Spleen (tissue), 13 donors: Measurements from ENCODE around the gene TECTA. TPM values are rescaled to one million over a fixed set of nuclear protein-coding genes. Genes with fewer than 3 reads are reported as not detected.

Experiments used
- DNase-seq: peaks from one replicate; pipeline ENCODE4 v3.0.0-alpha.2; 2020
- H3K27ac ChIP-seq, 8 donors: fragments of 200-600 bp; sonication (generic) in 7 of 8; 1 replicate in 4 of 8; 2 replicates in 4 of 8; pipeline versions ENCODE4 v1.5.0 to v1.8.0; 2016 to 2021; ENCODE audit warnings: inconsistent platforms in 4 of 8, mild to moderate bottlenecking in 4 of 8, moderate library complexity in 1 of 8
- H3K27me3 ChIP-seq, 7 donors: fragments of 200-600 bp; sonication (generic) in 6 of 7; replicated peaks in 1 of 7; 1 replicate in 4 of 7; 2 replicates in 3 of 7; pipeline versions ENCODE4 v1.5.0 to v1.8.0; 2016 to 2021; ENCODE audit warnings: inconsistent platforms in 3 of 7, mild to moderate bottlenecking in 1 of 7
- H3K36me3 ChIP-seq, 6 donors: fragments of 200-600 bp; sonication (generic) in 5 of 6; 1 replicate in 4 of 6; 2 replicates in 2 of 6; pipeline versions ENCODE4 v1.5.0 to v1.8.0; 2016 to 2021; ENCODE audit warnings: inconsistent platforms in 2 of 6
- H3K4me1 ChIP-seq, 6 donors: fragments of 200-600 bp; sonication (generic) in 5 of 6; 1 replicate in 3 of 6; 2 replicates in 3 of 6; pipeline versions ENCODE4 v1.5.0 to v1.8.0; 2016 to 2021; ENCODE audit warnings: inconsistent platforms in 3 of 6
- H3K4me3 ChIP-seq, 8 donors: fragments of 200-600 bp; sonication (generic) in 7 of 8; 1 replicate in 4 of 8; 2 replicates in 4 of 8; pipeline versions ENCODE4 v1.5.0 to v1.8.0; 2016 to 2021; ENCODE audit warnings: inconsistent platforms in 4 of 8, mild to moderate bottlenecking in 4 of 8, moderate library complexity in 2 of 8
- H3K9me3 ChIP-seq, 8 donors: fragments of 200-600 bp; sonication (generic) in 7 of 8; 1 replicate in 4 of 8; 2 replicates in 4 of 8; pipeline versions ENCODE4 v1.5.0 to v1.8.0; 2016 to 2021; ENCODE audit warnings: inconsistent platforms in 4 of 8
- POLR2A ChIP-seq, 3 donors: fragments of 450-650 bp; IDR thresholded peaks; one replicate each; pipeline ENCODE4 v1.5.1; 2017; ENCODE audit warnings: antibody characterized with exemption in 3 of 3, mild to moderate bottlenecking in 1 of 3
- POLR2AphosphoS5 ChIP-seq, 3 donors: sonication (generic); formaldehyde crosslinking; IDR thresholded peaks; one replicate each; pipeline ENCODE4 v1.5.1; 2017; ENCODE audit warnings: antibody characterized with exemption in 3 of 3
- WGBS, 5 donors: extraction: QIAGEN DNeasy Blood & Tissue Kit in 3 of 5; methylation state at CpG; one replicate each; pipeline versions ENCODE4 v1.1.5 to v1.1.7; 2013 to 2018; 5-methylcytosine and 5-hydroxymethylcytosine counted together
- intact Hi-C: fragments of 100-400 bp; cut with DNase I; formaldehyde crosslinking; loops from one replicate; pipeline ENCODE4 v1.15.0; 2023; ENCODE audit warnings: low total_unique reads
- long read RNA-seq, 2 donors: transcript quantifications; one replicate each; lab custom pipeline, GENCODE V29; 2026
- polyA plus RNA-seq, 3 donors: library from polyadenylated mRNA; stranded (reverse); fragments of 200-250 nt; gene quantifications; one replicate each; pipeline ENCODE4 v1.2.1, GENCODE V29; 2013
- total RNA-seq, 7 donors: library from RNA; depleted of rRNA in 3 of 7; stranded (reverse); fragments of >200 nt in 3 of 7; fragmentation: NEBNext Ultra II Directional in 4 of 7; extraction: Animal tissue kit (Norgen Biotek cat#: 25700) in 4 of 7; gene quantifications; one replicate each; pipeline versions ENCODE4 v1.1.0 to v1.2.1, GENCODE V29; 2016 to 2021
- TF ChIP-seq, protein P1 (sequence below), 11 experiments: fragments of 200-600 bp in 7 of 11; fragments of 450-650 bp in 4 of 11; sonication (generic) in 4 of 11; IDR thresholded peaks in 8 of 11; conservative IDR thresholded peaks in 3 of 11; 1 replicate in 7 of 11; 2 replicates in 4 of 11; pipeline versions ENCODE4 v1.4.0 to v1.8.0; 2016 to 2021; ENCODE audit warnings: antibody characterized with exemption in 11 of 11, inconsistent platforms in 4 of 11, mild to moderate bottlenecking in 1 of 11
- donor health status: healthy with polysubstance abuse.
- donor health status: DM: no; HTN: no; CAD: no; lungs with moderate emphysema.
- donor health status: DM: no; HTN: no; CAD: no.
- donor health status: Bipolar disorder and iron deficiency.
- donor health status: healthy.
- donor health status: DM: no; HTN: no; CAD: no.
- donor health status: DM: yes; HTN: yes; CAD: no.

Gene TECTA, protein sequence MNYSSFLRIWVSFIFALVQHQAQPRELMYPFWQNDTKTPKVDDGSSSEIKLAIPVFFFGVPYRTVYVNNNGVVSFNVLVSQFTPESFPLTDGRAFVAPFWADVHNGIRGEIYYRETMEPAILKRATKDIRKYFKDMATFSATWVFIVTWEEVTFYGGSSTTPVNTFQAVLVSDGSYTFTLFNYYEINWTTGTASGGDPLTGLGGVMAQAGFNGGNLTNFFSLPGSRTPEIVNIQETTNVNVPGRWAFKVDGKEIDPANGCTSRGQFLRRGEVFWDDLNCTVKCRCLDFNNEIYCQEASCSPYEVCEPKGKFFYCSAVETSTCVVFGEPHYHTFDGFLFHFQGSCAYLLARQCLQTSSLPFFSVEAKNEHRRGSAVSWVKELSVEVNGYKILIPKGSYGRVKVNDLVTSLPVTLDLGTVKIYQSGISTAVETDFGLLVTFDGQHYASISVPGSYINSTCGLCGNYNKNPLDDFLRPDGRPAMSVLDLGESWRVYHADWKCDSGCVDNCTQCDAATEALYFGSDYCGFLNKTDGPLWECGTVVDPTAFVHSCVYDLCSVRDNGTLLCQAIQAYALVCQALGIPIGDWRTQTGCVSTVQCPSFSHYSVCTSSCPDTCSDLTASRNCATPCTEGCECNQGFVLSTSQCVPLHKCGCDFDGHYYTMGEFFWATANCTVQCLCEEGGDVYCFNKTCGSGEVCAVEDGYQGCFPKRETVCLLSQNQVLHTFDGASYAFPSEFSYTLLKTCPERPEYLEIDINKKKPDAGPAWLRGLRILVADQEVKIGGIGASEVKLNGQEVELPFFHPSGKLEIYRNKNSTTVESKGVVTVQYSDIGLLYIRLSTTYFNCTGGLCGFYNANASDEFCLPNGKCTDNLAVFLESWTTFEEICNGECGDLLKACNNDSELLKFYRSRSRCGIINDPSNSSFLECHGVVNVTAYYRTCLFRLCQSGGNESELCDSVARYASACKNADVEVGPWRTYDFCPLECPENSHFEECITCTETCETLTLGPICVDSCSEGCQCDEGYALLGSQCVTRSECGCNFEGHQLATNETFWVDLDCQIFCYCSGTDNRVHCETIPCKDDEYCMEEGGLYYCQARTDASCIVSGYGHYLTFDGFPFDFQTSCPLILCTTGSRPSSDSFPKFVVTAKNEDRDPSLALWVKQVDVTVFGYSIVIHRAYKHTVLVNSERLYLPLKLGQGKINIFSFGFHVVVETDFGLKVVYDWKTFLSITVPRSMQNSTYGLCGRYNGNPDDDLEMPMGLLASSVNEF (N-terminal part only)
- total RNA-seq: 1 to 10 TPM in 4 of 7 donors, under 1 TPM in 3; 0.66 to 3.3 (median 1.0) TPM
- under 1 TPM; 0.15 to 0.39 (median 0.16) TPM for polyA plus RNA-seq
- long read RNA-seq, donor 1: 0 reads
- long read RNA-seq, donor 2: 0 reads

DNA sequence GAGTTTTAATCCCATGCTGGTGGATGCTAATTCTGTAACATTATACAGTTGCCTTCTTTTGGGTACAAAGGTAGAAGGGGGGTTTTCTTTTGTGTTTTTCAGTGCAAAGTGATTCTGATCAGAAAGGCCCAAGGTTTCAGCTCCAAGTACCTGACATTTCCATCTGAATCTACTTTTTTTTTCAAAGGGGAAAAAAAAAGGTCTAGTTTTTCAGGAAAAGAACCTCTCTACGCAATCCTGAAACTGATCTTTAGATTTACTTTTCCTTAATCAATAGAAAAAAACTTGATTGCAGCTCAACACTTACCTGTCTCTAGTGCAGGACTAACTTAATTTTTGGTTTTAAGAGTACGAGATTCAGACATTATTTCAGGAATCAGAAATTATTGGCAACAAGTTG is at the start of gene TECTA:
TSS of gene TECTA (plus strand) at position 301 of the 400 bp plus-strand sequence. CDS start 1,423 bp downstream, outside the sequence.
- intact Hi-C loops: no loop called here
- H3K36me3 ChIP-seq: no peaks in the 10 kb centered on the region
- 86 to 96% (median 93%) methylated on average over 2 of the region's 2 CpGs for WGBS, 5 donors
- H3K9me3 ChIP-seq: no peaks in the 10 kb centered on the region
- no peak for DNase-seq
- H3K27ac ChIP-seq: no peak within 1 kb of the TSS
- H3K4me1 ChIP-seq: peaks cover 0 to 4% (median 0%) of the 10 kb centered on the region in 6 donors
- no peak for TF ChIP-seq POLR2AphosphoS5 (IDR thresholded peaks at IDR 0.05)
- TF ChIP-seq, protein P1, sequence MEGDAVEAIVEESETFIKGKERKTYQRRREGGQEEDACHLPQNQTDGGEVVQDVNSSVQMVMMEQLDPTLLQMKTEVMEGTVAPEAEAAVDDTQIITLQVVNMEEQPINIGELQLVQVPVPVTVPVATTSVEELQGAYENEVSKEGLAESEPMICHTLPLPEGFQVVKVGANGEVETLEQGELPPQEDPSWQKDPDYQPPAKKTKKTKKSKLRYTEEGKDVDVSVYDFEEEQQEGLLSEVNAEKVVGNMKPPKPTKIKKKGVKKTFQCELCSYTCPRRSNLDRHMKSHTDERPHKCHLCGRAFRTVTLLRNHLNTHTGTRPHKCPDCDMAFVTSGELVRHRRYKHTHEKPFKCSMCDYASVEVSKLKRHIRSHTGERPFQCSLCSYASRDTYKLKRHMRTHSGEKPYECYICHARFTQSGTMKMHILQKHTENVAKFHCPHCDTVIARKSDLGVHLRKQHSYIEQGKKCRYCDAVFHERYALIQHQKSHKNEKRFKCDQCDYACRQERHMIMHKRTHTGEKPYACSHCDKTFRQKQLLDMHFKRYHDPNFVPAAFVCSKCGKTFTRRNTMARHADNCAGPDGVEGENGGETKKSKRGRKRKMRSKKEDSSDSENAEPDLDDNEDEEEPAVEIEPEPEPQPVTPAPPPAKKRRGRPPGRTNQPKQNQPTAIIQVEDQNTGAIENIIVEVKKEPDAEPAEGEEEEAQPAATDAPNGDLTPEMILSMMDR (IDR thresholded peaks at IDR 0.05 in 8 of 11, conservative IDR thresholded peaks at IDR 0.05 in 3 of 11): no peak
- H3K27me3 ChIP-seq: no peaks in the 10 kb centered on the region
- H3K4me3 ChIP-seq: no peak within 1 kb of the TSS

DNA sequence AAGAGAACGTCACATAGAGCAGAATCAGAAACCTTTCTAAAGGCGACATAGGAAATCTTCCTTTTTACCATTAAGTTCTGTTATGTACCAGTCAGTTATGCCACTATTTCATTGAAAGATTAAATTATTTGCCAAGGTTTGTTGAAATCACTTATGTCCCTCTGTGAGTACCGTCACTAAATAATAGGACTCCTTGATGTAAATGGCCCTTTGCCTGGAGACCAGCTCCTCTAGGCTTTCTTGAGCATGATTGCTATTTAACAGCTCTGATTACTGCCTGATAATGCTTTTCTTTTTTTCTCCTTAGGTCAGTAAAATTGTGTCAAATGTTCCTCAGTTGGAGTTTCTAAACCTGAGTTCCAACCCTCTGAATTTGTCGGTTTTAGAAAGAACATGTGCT is 47.8 kb upstream of the TECTA start:
- no peak overlapping the region for H3K4me3 ChIP-seq
- peaks cover 0 to 2% (median 0%) of the 10 kb centered on the region in 6 donors for H3K4me1 ChIP-seq
- no peaks in the 10 kb centered on the region for H3K9me3 ChIP-seq
- TF ChIP-seq POLR2AphosphoS5 (IDR thresholded peaks at IDR 0.05) (no peak), POLR2A (IDR thresholded peaks at IDR 0.05) (no peak)
- TF ChIP-seq, protein P1 (IDR thresholded peaks at IDR 0.05 in 8 of 11, conservative IDR thresholded peaks at IDR 0.05 in 3 of 11): no peak
- H3K36me3 ChIP-seq: peaks cover 0 to 96% (median 45%) of the 10 kb centered on the region in 6 donors
- intact Hi-C loops: no loop called here
- WGBS, 5 donors: 96 to 98% (median 97%) methylated on average over 4 of the region's 4 CpGs
- H3K27ac ChIP-seq: no peak overlapping the region
- DNase-seq: no peak
- no peaks in the 10 kb centered on the region for H3K27me3 ChIP-seq

DNA sequence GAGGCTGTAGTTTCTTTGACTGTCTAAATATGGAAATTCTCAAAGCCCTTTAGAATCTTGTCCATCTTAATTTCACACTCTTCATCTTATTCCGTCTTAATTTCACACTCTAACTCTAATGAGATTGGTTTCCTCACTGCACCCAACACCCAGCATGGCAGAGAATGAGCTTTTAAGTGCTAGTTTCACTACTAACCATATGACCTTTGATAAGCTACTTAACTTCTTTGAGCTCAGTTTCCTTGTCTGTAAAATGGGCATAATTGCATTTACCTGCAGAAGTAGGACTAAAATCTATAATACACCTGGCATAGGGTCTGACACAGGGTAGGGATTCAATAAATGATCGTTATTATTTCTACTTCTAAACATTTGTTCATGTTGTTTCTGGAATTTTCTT is 46.8 kb upstream of the TECTA start:
- Histone ChIP-seq H3K27me3 (no peaks in the 10 kb centered on the region), H3K4me3 (no peak overlapping the region), H3K4me1 (peaks cover 0 to 12% (median 2%) of the 10 kb centered on the region in 6 donors), H3K36me3 (peaks cover 0 to 96% (median 47%) of the 10 kb centered on the region in 6 donors), H3K9me3 (no peaks in the 10 kb centered on the region), H3K27ac (no peak overlapping the region)
- TF ChIP-seq POLR2AphosphoS5 (IDR thresholded peaks at IDR 0.05) (no peak), POLR2A (IDR thresholded peaks at IDR 0.05) (no peak)
- TF ChIP-seq, protein P1 (IDR thresholded peaks at IDR 0.05 in 8 of 11, conservative IDR thresholded peaks at IDR 0.05 in 3 of 11): no peak
- DNase-seq: no peak
- intact Hi-C loops: no loop called here
- WGBS, 5 donors: 86 to 93% (median 90%) methylated on average over 2 of the region's 2 CpGs
